ENCODE measurements around the gene SNX9. TPM values are rescaled to one million over a fixed set of nuclear protein-coding genes. Genes with fewer than 3 reads are reported as not detected.
A peak's percentile ranks its signal among the peaks of the same experiment; 100 is the strongest.

SNX9 gene
- total RNA-seq, 2 donors from 2014 or later: 83.5 to 94.6 TPM

GRCh38 chr6:157808405-157808950 lies 14.6 kb upstream of the SNX9 start:
- no peak for DNase-seq
- peaks cover 10% of the 10 kb centered on the region in 2 donors for H3K36me3 Mint-ChIP-seq (ENCODE audit: insufficient read depth in 2 of 2)
- H3K4me1 Mint-ChIP-seq (ENCODE audit: low read depth): peaks cover 38% of the 10 kb centered on the region
- H3K4me3 Mint-ChIP-seq: no peak overlapping the region
- H3K27ac Mint-ChIP-seq: no peak overlapping the region
- H3K9me3 Mint-ChIP-seq: peaks cover 9 to 12% of the 10 kb centered on the region in 2 donors
- peaks cover 11% of the 10 kb centered on the region for H3K27me3 Mint-ChIP-seq (ENCODE audit: low read depth)
- ATAC-seq (replicated peaks in 1 of 2): no peak

DNA sequence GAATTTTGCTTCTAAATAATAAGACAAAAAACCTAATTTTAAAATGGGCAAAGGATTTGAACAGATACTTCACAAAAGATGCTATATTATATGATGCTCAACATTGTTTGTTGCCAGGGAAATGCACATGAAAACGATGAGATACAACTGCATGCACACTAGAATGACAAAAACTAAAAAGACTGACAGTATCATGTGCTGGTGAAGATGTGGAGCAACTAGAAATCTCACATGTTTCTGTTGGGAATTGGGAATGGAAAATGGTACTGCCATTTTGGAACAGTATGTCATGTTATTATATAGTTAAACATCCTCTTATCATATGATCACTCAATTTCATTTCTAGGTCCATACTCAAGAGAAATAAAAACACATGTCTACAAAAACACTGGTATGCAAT lies 13.4 kb upstream of the SNX9 start:
- Mint-ChIP-seq H3K4me1 (ENCODE audit: low read depth) (peaks cover 38% of the 10 kb centered on the region), H3K4me3 (no peak overlapping the region), H3K36me3 (ENCODE audit: insufficient read depth in 2 of 2) (peaks cover 10% of the 10 kb centered on the region in 2 donors), H3K27me3 (ENCODE audit: low read depth) (peaks cover 11% of the 10 kb centered on the region), H3K9me3 (peaks cover 9 to 12% of the 10 kb centered on the region in 2 donors), H3K27ac (no peak overlapping the region)
- DNase-seq: no peak
- no peak for ATAC-seq (replicated peaks in 1 of 2)

DNA sequence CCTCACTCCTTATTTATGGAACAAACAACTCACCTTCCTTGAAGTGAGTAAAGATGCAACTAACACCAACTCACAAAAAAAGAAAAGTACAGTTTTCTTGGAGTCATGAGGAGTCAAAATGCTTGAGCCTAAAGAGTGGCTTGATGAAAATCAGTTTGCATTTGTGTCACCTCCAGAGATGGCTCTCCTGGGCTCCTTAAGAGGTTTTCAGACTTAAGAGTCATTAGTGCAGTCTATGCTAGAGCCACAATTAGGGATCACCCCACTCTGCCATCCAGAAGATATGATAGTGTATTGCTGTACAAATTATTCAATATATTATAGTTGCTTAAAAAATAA lies 11.9 kb upstream of the SNX9 start:
- peak in 1 of 2 donors; percentile 32 for ATAC-seq (replicated peaks in 1 of 2)
- DNase-seq: no peak
- Mint-ChIP-seq H3K9me3 (peaks cover 7 to 9% of the 10 kb centered on the region in 2 donors), H3K4me1 (ENCODE audit: low read depth) (peaks cover 40% of the 10 kb centered on the region), H3K27me3 (ENCODE audit: low read depth) (peaks cover 11% of the 10 kb centered on the region), H3K4me3 (no peak overlapping the region), H3K36me3 (ENCODE audit: insufficient read depth in 2 of 2) (peaks cover 8 to 10% of the 10 kb centered on the region in 2 donors), H3K27ac (peak overlapping the region; percentile 44)

DNA sequence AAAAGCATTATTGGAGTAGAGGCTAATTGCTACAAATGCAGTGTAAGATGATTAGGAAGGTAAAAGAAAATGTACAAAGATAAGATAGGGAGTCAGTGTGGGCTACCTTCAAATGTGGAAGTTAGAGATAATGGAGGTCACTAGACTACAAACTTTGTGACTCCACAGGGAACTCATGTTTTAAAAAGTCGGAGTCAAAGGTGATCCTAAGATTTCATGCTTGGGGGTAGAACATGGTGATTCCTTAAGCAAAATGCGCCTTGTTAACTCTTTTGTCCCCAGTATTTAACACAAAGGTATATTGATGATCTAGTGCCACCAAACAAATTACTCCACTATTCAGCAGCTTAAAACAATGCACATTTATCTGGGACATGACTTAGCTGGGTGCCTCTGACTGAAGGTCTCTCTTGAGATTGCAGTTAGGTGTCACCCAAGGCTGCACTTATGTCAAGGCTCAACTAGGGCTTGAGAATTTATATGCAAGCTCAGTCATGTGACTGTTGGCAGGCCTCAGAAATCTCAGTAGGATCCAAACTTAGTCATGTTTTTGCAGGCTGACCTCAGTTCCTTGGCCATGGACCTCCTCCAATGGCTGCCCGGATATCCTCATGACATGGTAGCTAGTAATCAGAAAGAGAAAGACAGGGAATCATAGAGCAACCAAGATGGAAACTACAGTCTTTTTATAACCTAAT lies 11.4 kb upstream of the SNX9 start:
- Mint-ChIP-seq H3K27me3 (ENCODE audit: low read depth) (peaks cover 10% of the 10 kb centered on the region), H3K9me3 (peaks cover 7 to 9% of the 10 kb centered on the region in 2 donors), H3K27ac (no peak overlapping the region), H3K4me3 (no peak overlapping the region), H3K36me3 (ENCODE audit: insufficient read depth in 2 of 2) (peaks cover 8 to 10% of the 10 kb centered on the region in 2 donors), H3K4me1 (ENCODE audit: low read depth) (peaks cover 40% of the 10 kb centered on the region)
- ATAC-seq (replicated peaks in 1 of 2): peak in 1 of 2 donors; percentile 8
- no peak for DNase-seq

GRCh38 chr6:157812425-157813171 lies 10.4 kb upstream of the SNX9 start:
- Mint-ChIP-seq H3K27me3 (ENCODE audit: low read depth) (peaks cover under 1% of the 10 kb centered on the region), H3K9me3 (peaks cover 2 to 6% of the 10 kb centered on the region in 2 donors), H3K27ac (no peak overlapping the region), H3K36me3 (ENCODE audit: insufficient read depth in 2 of 2) (peaks cover 3 to 6% of the 10 kb centered on the region in 2 donors), H3K4me1 (ENCODE audit: low read depth) (peaks cover 40% of the 10 kb centered on the region), H3K4me3 (no peak overlapping the region)
- no peak for ATAC-seq (replicated peaks in 1 of 2)
- DNase-seq: no peak

GRCh38 chr6:157813191-157813590 lies 9.9 kb upstream of the SNX9 start:
- H3K27me3 Mint-ChIP-seq (ENCODE audit: low read depth): no peaks in the 10 kb centered on the region
- peaks cover 40% of the 10 kb centered on the region for H3K4me1 Mint-ChIP-seq (ENCODE audit: low read depth)
- DNase-seq: no peak
- no peak overlapping the region for H3K27ac Mint-ChIP-seq
- H3K9me3 Mint-ChIP-seq: peaks cover 2 to 6% of the 10 kb centered on the region in 2 donors
- ATAC-seq (replicated peaks in 1 of 2): peak in 1 of 2 donors; percentile 33
- peaks cover 3 to 6% of the 10 kb centered on the region in 2 donors for H3K36me3 Mint-ChIP-seq (ENCODE audit: insufficient read depth in 2 of 2)
- H3K4me3 Mint-ChIP-seq: no peak overlapping the region

- H3K4me3 Mint-ChIP-seq: no peak overlapping the region
- ATAC-seq (replicated peaks in 1 of 2) (peak; percentile 32 to 39), DNase-seq (no peak)
- H3K9me3 Mint-ChIP-seq: peaks cover 0 to 4% of the 10 kb centered on the region in 2 donors
- peaks cover 0 to 2% of the 10 kb centered on the region in 2 donors for H3K36me3 Mint-ChIP-seq (ENCODE audit: insufficient read depth in 2 of 2)
- peaks cover 4% of the 10 kb centered on the region for H3K27me3 Mint-ChIP-seq (ENCODE audit: low read depth)
- no peak overlapping the region for H3K27ac Mint-ChIP-seq
- H3K4me1 Mint-ChIP-seq (ENCODE audit: low read depth): peaks cover 40% of the 10 kb centered on the region
Observed at GRCh38 chr6:157813750-157814455, 9.1 kb upstream of the SNX9 start.

DNA sequence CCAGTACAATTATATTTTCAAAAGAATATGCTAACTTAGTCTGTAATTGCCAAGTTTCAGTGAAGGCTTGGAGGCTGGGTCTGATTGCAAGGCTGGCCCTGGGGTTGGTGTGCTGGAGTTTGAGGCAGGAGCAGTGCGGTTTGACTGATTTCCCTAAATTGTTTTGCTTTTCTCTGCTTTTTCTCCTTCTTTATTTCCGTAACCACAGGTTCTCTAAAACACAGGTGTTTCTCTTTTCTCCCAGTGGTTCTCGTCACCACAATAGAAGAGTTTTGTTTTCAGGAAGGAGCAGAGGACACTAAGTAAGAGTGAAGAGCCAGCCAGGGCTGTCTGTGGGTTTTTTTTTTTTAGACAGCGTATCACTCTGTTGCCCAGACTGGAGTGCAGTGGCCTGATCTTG lies 8.2 kb upstream of the SNX9 start:
- peaks cover 40% of the 10 kb centered on the region for H3K4me1 Mint-ChIP-seq (ENCODE audit: low read depth)

GRCh38 chr6:157821342-157822033 lies 1.6 kb upstream of the SNX9 start:
- H3K27ac Mint-ChIP-seq: peak overlapping the region; percentile 92
- H3K36me3 Mint-ChIP-seq (ENCODE audit: insufficient read depth in 2 of 2): peaks cover 12 to 22% of the 10 kb centered on the region in 2 donors
- peaks cover 0 to 3% of the 10 kb centered on the region in 2 donors for H3K9me3 Mint-ChIP-seq
- H3K4me1 Mint-ChIP-seq (ENCODE audit: low read depth): peaks cover 41% of the 10 kb centered on the region
- peaks cover 18% of the 10 kb centered on the region for H3K27me3 Mint-ChIP-seq (ENCODE audit: low read depth)
- DNase-seq (no peak), ATAC-seq (replicated peaks in 1 of 2) (no peak)
- H3K4me3 Mint-ChIP-seq: peak overlapping the region; percentile 78 to 89

More for the DNA sequence above, 8.2 kb upstream of the SNX9 start:
- H3K27me3 Mint-ChIP-seq (ENCODE audit: low read depth): peaks cover 13% of the 10 kb centered on the region
- DNase-seq (no peak), ATAC-seq (replicated peaks in 1 of 2) (peak; percentile 25 to 69)
- H3K27ac Mint-ChIP-seq: no peak overlapping the region
- peaks cover 0 to 4% of the 10 kb centered on the region in 2 donors for H3K9me3 Mint-ChIP-seq
- H3K4me3 Mint-ChIP-seq: peak overlapping the region; percentile 3 to 49
- no peaks in the 10 kb centered on the region for H3K36me3 Mint-ChIP-seq (ENCODE audit: insufficient read depth in 2 of 2)

DNA sequence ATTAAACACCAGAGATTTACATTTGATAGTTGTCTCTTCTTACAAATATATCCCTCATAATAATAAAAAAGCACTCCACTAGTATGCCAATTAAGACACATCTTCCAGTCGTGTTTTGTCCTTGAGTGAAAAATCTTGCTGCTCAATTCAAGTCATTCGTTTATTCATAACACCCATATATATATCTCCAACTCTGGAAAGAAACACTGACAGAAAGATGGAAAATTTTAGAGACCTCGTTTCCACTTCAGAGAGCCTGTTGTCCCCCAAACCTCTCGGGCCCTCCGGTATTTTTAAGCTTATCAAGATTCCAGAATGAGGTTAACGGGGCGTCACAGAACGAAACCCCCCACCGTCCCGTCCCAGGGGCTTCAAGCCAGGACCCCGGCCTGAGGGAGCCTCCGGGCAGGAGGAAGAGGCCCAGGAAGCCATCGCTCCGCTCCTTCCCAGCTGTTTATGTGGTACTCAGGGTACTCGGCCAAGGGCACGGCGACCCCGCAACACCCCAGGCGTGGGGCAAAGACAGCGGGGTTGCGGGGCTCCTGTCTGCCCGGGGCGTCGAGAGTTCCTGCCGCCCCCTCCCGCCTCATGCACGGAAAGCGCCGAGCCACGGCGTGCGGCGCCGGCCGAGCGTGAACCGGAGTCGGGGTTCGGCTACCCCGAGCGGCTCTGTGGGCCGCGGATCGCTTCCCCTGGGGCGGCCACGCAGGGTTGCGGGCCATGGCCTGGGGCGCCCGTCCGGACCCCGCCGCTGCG lies 623 bp upstream of the SNX9 start:
- peak overlapping the region; percentile 78 to 89 for H3K4me3 Mint-ChIP-seq
- ATAC-seq (replicated peaks in 1 of 2) (no peak), DNase-seq (no peak)
- peaks cover 41% of the 10 kb centered on the region for H3K4me1 Mint-ChIP-seq (ENCODE audit: low read depth)
- peaks cover 12 to 22% of the 10 kb centered on the region in 2 donors for H3K36me3 Mint-ChIP-seq (ENCODE audit: insufficient read depth in 2 of 2)
- peaks cover 0 to 3% of the 10 kb centered on the region in 2 donors for H3K9me3 Mint-ChIP-seq
- H3K27ac Mint-ChIP-seq: peak overlapping the region; percentile 92
- H3K27me3 Mint-ChIP-seq (ENCODE audit: low read depth): peaks cover 18% of the 10 kb centered on the region

DNA sequence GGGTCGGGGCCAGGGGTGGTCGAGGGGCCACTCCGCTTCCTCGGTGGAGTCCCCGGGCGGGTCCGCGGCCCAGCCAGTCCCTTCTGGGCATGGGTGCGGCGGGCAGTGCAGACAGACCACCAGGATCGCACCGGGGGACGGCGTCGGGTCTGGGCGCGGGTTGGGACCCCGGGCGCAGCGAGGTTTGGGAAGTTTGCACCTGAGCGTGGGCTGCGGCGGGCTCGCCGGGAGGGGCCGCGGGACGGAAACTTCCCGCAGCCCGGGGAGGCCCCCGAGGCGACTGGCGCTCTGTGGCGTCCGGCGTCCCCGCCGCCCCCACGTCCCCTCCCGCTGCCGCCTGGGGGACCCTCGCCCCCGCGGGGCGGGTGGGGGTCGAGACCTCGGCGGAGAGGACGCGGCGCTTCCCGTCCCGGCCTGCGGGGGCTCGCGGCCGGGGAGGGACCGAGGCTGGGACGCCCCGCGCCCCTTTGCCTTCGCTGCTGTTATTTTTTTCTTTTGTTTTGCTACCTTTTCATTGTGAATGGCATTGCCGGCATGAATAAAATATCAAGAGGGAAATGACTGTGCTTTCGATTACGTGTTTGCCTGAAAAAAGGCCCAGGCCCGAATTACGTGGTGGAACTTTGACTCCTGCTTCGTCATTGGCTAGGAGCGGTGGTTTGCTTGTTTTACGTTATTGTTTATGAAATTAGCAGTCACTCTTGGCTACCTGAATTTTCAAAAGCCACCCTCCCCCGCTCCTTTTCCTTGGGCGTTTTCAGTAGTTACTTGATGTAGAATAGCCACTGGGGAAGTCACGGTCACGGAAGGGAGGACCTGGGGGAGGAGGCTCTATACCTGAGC lies 703 bp downstream of the SNX9 start:
- peak overlapping the region; percentile 99 for H3K27ac Mint-ChIP-seq
- ATAC-seq (replicated peaks in 1 of 2): peak; percentile 75 to 77
- H3K9me3 Mint-ChIP-seq: peaks cover 0 to 3% of the 10 kb centered on the region in 2 donors
- peaks cover 53% of the 10 kb centered on the region for H3K4me1 Mint-ChIP-seq (ENCODE audit: low read depth)
- H3K4me3 Mint-ChIP-seq: peak overlapping the region; percentile 93 to 97
- peaks cover 15 to 27% of the 10 kb centered on the region in 2 donors for H3K36me3 Mint-ChIP-seq (ENCODE audit: insufficient read depth in 2 of 2)
- peak; percentile 86 to 90 for DNase-seq
- peaks cover 16% of the 10 kb centered on the region for H3K27me3 Mint-ChIP-seq (ENCODE audit: low read depth)

Data from activated T-cell treated with anti-CD3 and anti-CD28 coated beads, Interleukin-2, amount 50 U/mL, for 72 hours (primary cell).